ENCODE data around the gene TRIO. TPM values are rescaled to one million over a fixed set of nuclear protein-coding genes. Genes with fewer than 3 reads are reported as not detected.

The TRIO gene
- total and polyA plus RNA-seq, 2 of the 8 experiments (the other 6 are each of a cell fraction or from before 2014, with no cell fraction given), result 35.1 to 69.1 TPM

GRCh38 chr5:14142827-14143545 is at the start of gene TRIO (continued):
- TF ChIP-seq CHD7 (IDR thresholded peaks at IDR 0.05; ENCODE audit: insufficient replicate concordance, low read length) (no peak), BCL11A (IDR thresholded peaks at IDR 0.05; ENCODE audit: low read depth in 2 of 2, low read length in 2 of 2) (no peak), TCF12 (IDR thresholded peaks at IDR 0.05; ENCODE audit: low read depth, low read length) (no peak), POLR2AphosphoS5 (IDR thresholded peaks at IDR 0.05; ENCODE audit: low read depth, low read length) (peak; percentile 59), EZH2 (IDR thresholded peaks at IDR 0.05; ENCODE audit: low read depth, low read length, severe bottlenecking) (no peak), PHF8 (conservative IDR thresholded peaks at IDR 0.05; ENCODE audit: low read depth, low read length) (peak; percentile 32; the same call in 1 of the 2 replicates), POLR2A (IDR thresholded peaks at IDR 0.05; ENCODE audit: control extremely low read depth in 1 of 2, low read depth in 2 of 2, low read length in 2 of 2) (peak; percentile 37 to 63), CTCF (IDR thresholded peaks at IDR 0.05; ENCODE audit: control extremely low read depth in 1 of 3, insufficient read depth in 1 of 3, low read depth in 1 of 3, low read length in 3 of 3) (peak; percentile 46 to 70 (median 54))
